Thoracic aorta (tissue), 2 donors: ENCODE data around the gene APOA4. TPM values are rescaled to one million over a fixed set of nuclear protein-coding genes. Genes with fewer than 3 reads are reported as not detected.

Experiments used
- ATAC-seq: fragments of 150-250 bp; one replicate; pipeline ENCODE4 v1.8.0; 2017; ENCODE audit warnings: low read depth; ENCODE audit not compliant: insufficient number of reproducible peaks, low FRiP score
- DNase-seq: peaks from one replicate; pipeline ENCODE4 v3.0.0-alpha.2; 2020; ENCODE audit warnings: low spot score
- H3K27ac ChIP-seq, 2 donors: fragments of 200-600 bp; sonication (generic); 1 replicate in 1 of 2; 2 replicates in 1 of 2; pipeline ENCODE4 v1.5.1; 2016; ENCODE audit warnings: mild to moderate bottlenecking in 2 of 2, moderate library complexity in 2 of 2
- H3K27me3 ChIP-seq: fragments of 200-600 bp; sonication (generic); replicated peaks from 2 replicates; pipeline ENCODE4 v1.6.0; 2016; ENCODE audit warnings: mild to moderate bottlenecking; ENCODE audit not compliant: insufficient read depth
- H3K36me3 ChIP-seq: fragments of 200-600 bp; sonication (generic); one replicate; pipeline ENCODE4 v1.5.1; 2016
- H3K4me1 ChIP-seq, 2 donors: fragments of 200-600 bp; sonication (generic); 1 replicate in 1 of 2; 2 replicates in 1 of 2; pipeline versions ENCODE4 v1.5.1 to v1.6.0; 2016; ENCODE audit warnings: low read depth in 2 of 2, mild to moderate bottlenecking in 1 of 2; ENCODE audit not compliant: control insufficient read depth in 1 of 2
- H3K4me3 ChIP-seq: fragments of 200-600 bp; sonication (generic); 2 replicates; pipeline ENCODE4 v1.5.1; 2016; ENCODE audit warnings: mild to moderate bottlenecking
- H3K9me3 ChIP-seq: fragments of 200-600 bp; sonication (generic); 2 replicates; pipeline ENCODE4 v1.5.1; 2016
- total RNA-seq, 2 donors: library from RNA; depleted of rRNA; stranded (reverse); fragments of >200 nt; gene quantifications; one replicate each; pipeline versions ENCODE4 v1.1.0 to v1.2.3, GENCODE V29; 2016
- TF ChIP-seq, protein P1 (sequence below): fragments of 200-600 bp; sonication (generic); IDR thresholded peaks from one replicate; pipeline ENCODE4 v1.5.1; 2019; ENCODE audit warnings: antibody characterized with exemption

Gene APOA4
- under 1 TPM in 1 of 2 donors, not detected in 1; 0.99 TPM for total RNA-seq

GRCh38 chr11:116823031-116823843 is at the start of gene APOA4:
Gene APOA4, minus strand, starts transcription at chr11:116823304. Its CDS starts 113 bp downstream, at chr11:116823191.
- H3K27me3 ChIP-seq: no peaks in the 10 kb centered on the region
- DNase-seq (no peak), ATAC-seq (no peak)
- H3K36me3 ChIP-seq: no peaks in the 10 kb centered on the region
- H3K27ac ChIP-seq: no peak within 1 kb of the TSS
- no peaks in the 10 kb centered on the region for H3K9me3 ChIP-seq
- no peak within 1 kb of the TSS for H3K4me3 ChIP-seq
- TF ChIP-seq, protein P1, sequence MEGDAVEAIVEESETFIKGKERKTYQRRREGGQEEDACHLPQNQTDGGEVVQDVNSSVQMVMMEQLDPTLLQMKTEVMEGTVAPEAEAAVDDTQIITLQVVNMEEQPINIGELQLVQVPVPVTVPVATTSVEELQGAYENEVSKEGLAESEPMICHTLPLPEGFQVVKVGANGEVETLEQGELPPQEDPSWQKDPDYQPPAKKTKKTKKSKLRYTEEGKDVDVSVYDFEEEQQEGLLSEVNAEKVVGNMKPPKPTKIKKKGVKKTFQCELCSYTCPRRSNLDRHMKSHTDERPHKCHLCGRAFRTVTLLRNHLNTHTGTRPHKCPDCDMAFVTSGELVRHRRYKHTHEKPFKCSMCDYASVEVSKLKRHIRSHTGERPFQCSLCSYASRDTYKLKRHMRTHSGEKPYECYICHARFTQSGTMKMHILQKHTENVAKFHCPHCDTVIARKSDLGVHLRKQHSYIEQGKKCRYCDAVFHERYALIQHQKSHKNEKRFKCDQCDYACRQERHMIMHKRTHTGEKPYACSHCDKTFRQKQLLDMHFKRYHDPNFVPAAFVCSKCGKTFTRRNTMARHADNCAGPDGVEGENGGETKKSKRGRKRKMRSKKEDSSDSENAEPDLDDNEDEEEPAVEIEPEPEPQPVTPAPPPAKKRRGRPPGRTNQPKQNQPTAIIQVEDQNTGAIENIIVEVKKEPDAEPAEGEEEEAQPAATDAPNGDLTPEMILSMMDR: no peak
- no peaks in the 10 kb centered on the region for H3K4me1 ChIP-seq

- peaks cover 25% of the 10 kb centered on the region for H3K36me3 ChIP-seq
- H3K27me3 ChIP-seq: no peaks in the 10 kb centered on the region
- ATAC-seq: no peak
Observed at GRCh38 chr11:116871248-116871647, 48.1 kb upstream of the APOA4 start.

DNA sequence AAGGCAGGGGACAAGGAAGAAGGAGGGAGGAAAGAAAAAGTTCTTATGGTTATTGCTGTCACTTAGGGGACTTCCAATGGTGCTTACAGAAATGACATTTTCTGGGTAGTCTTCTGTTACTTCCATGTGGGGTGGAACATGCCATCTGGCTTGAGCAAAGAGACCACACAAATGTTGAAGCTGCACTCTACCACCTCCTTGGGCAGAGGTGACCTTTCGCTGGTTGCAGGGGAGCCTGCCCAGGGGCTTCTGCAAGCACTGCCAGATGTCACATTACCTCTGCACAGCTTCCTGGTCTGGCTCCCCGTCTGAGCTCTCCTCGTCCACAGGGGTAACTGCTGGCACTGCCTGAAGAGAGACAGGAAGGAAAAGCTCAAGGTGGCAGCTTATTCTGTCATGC is 47.0 kb upstream of the APOA4 start:
- Histone ChIP-seq H3K27me3 (no peaks in the 10 kb centered on the region), H3K4me3 (no peak overlapping the region), H3K4me1 (no peaks in the 10 kb centered on the region), H3K36me3 (peaks cover 34% of the 10 kb centered on the region), H3K27ac (no peak overlapping the region), H3K9me3 (no peaks in the 10 kb centered on the region)
- TF ChIP-seq, protein P1: no peak
- ATAC-seq (no peak), DNase-seq (no peak)

More at GRCh38 chr11:116871248-116871647, 48.1 kb upstream of the APOA4 start:
- TF ChIP-seq, protein P1: no peak
- no peaks in the 10 kb centered on the region for H3K4me1 ChIP-seq
- no peak for DNase-seq
- no peak overlapping the region for H3K27ac ChIP-seq
- no peak overlapping the region for H3K4me3 ChIP-seq
- H3K9me3 ChIP-seq: no peaks in the 10 kb centered on the region

GRCh38 chr11:116869610-116870009 is 46.5 kb upstream of the APOA4 start:
- H3K27ac ChIP-seq: no peak overlapping the region
- no peak for ATAC-seq
- DNase-seq: no peak
- H3K4me1 ChIP-seq: no peaks in the 10 kb centered on the region
- no peaks in the 10 kb centered on the region for H3K9me3 ChIP-seq
- H3K27me3 ChIP-seq: no peaks in the 10 kb centered on the region
- no peak overlapping the region for H3K4me3 ChIP-seq
- TF ChIP-seq, protein P1: no peak
- peaks cover 37% of the 10 kb centered on the region for H3K36me3 ChIP-seq

- ATAC-seq: no peak
- Histone ChIP-seq H3K4me3 (no peak overlapping the region), H3K36me3 (peaks cover 43% of the 10 kb centered on the region), H3K27me3 (no peaks in the 10 kb centered on the region), H3K9me3 (no peaks in the 10 kb centered on the region), H3K27ac (no peak overlapping the region), H3K4me1 (no peaks in the 10 kb centered on the region)
- TF ChIP-seq, protein P1: no peak
- DNase-seq: no peak
Observed at GRCh38 chr11:116868066-116868465, 45.0 kb upstream of the APOA4 start.
